Keratinocyte (primary cell): ENCODE results near the gene AGTPBP1. TPM values are rescaled to one million over a fixed set of nuclear protein-coding genes. Genes with fewer than 3 reads are reported as not detected.

Experiments
- DNase-seq: peaks from one replicate; pipeline ENCODE4 v3.0.0-alpha.2; 2011; ENCODE audit warnings: low read depth, missing footprints, low spot score
- FAIRE-seq: peaks from 2 replicates; lab custom pipeline; 2011; peaks lifted over from hg19 to GRCh38; lab: Jason Lieb, UNC
- H2AFZ ChIP-seq: 2 replicates; pipeline ENCODE4 v1.6.0; 2012; ENCODE audit warnings: low read length, control low read depth, inconsistent platforms; ENCODE audit not compliant: control insufficient read depth
- H3K27ac ChIP-seq: 2 replicates; pipeline ENCODE4 v1.5.1; 2011; ENCODE audit warnings: low read length; ENCODE audit not compliant: control insufficient read depth, insufficient read depth
- H3K27me3 ChIP-seq: 3 replicates; pipeline ENCODE4 v1.6.0; 2011; ENCODE audit warnings: low read length; ENCODE audit not compliant: control insufficient read depth, insufficient read depth; ENCODE audit errors: extremely low read depth
- H3K36me3 ChIP-seq, 2 experiments: 2 replicates in 1 of 2; 3 replicates in 1 of 2; pipeline ENCODE4 v1.5.1; 2011; ENCODE audit warnings: low read length in 2 of 2, mild to moderate bottlenecking in 1 of 2; ENCODE audit not compliant: control insufficient read depth in 2 of 2, insufficient read depth in 2 of 2; ENCODE audit errors: extremely low read depth in 1 of 2
- H3K4me1 ChIP-seq: 3 replicates; pipeline ENCODE4 v1.5.1; 2011; ENCODE audit warnings: low read length; ENCODE audit not compliant: control insufficient read depth, insufficient read depth; ENCODE audit errors: extremely low read depth
- H3K4me2 ChIP-seq: 3 replicates; pipeline ENCODE4 v1.6.0; 2011; ENCODE audit warnings: low read depth, low read length; ENCODE audit not compliant: control insufficient read depth, insufficient read depth; ENCODE audit errors: extremely low read depth
- H3K4me3 ChIP-seq, 3 experiments: fragments of 200-600 bp in 1 of 3; sonication (generic) in 1 of 3; 2 replicates in 2 of 3; 3 replicates in 1 of 3; pipeline ENCODE4 v1.5.1; 2011 to 2016; ENCODE audit warnings: low read length in 3 of 3, mild to moderate bottlenecking in 3 of 3, control low read depth in 2 of 3, inconsistent platforms in 1 of 3, low read depth in 1 of 3, mixed read lengths in 1 of 3, mixed run types in 1 of 3, moderate library complexity in 1 of 3; ENCODE audit not compliant: control insufficient read depth in 2 of 3, insufficient read depth in 2 of 3; ENCODE audit errors: extremely low read depth in 1 of 3
- H3K79me2 ChIP-seq: 2 replicates; pipeline ENCODE4 v1.6.0; 2012; ENCODE audit warnings: low read length; ENCODE audit not compliant: control insufficient read depth, insufficient read depth
- H3K9ac ChIP-seq: 3 replicates; pipeline ENCODE4 v1.6.0; 2011; ENCODE audit warnings: low read length; ENCODE audit not compliant: control insufficient read depth, insufficient read depth; ENCODE audit errors: extremely low read depth
- H3K9me1 ChIP-seq: 3 replicates; pipeline ENCODE4 v1.6.0; 2011; ENCODE audit warnings: low read length; ENCODE audit not compliant: control insufficient read depth, insufficient read depth; ENCODE audit errors: extremely low read depth
- H3K9me3 ChIP-seq: 2 replicates; pipeline ENCODE4 v1.5.1; 2012; ENCODE audit warnings: low read depth, low read length; ENCODE audit not compliant: control insufficient read depth
- H4K20me1 ChIP-seq: 3 replicates; pipeline ENCODE4 v1.6.0; 2011; ENCODE audit warnings: low read length; ENCODE audit not compliant: control insufficient read depth, insufficient read depth; ENCODE audit errors: extremely low read depth
- CTCF ChIP-seq, 3 experiments: IDR thresholded peaks in 1 of 3; conservative IDR thresholded peaks in 1 of 3; optimal IDR thresholded peaks in 1 of 3; 2 replicates in 2 of 3; 3 replicates in 1 of 3; pipeline versions ENCODE3 to v1.5.1; 2011; ENCODE audit warnings: low read length in 3 of 3, mild to moderate bottlenecking in 3 of 3, moderate library complexity in 2 of 3, control low read depth in 1 of 3, inconsistent platforms in 1 of 3; ENCODE audit not compliant: insufficient read depth in 2 of 3; ENCODE audit errors: extremely low read depth in 1 of 3
- EZH2 ChIP-seq: IDR thresholded peaks from one replicate; pipeline ENCODE4 v1.6.1; 2012; ENCODE audit warnings: inconsistent platforms, mild to moderate bottlenecking, low read length, moderate library complexity
- dilution Hi-C: fragments of 300-500 bp; cut with MboI; formaldehyde crosslinking; loops from one replicate; pipeline ENCODE4 v1.7.0; 2020; ENCODE audit warnings: low sequenced_read_pairs; ENCODE audit not compliant: extremely low pct_ligation_motif_present
- polyA plus RNA-seq, 5 experiments: library from polyadenylated mRNA; depleted of rRNA in 3 of 5; stranded (reverse) in 3 of 5; stranded (forward) in 1 of 5; unstranded in 1 of 5; fragments of >200 nt; gene quantifications; 1 replicate in 1 of 5; 2 replicates in 3 of 5; 3 replicates in 1 of 5; pipeline versions ENCODE4 v1.2.1 to v1.2.3, GENCODE V29; 2011 to 2012; ENCODE audit warnings: missing spikeins in 2 of 5, low read depth in 1 of 5, low replicate concordance in 1 of 5

The AGTPBP1 gene
- polyA plus RNA-seq, 1 donor (not counting 4 experiments of a cell fraction or from before 2014, with no cell fraction given): 11.1 TPM

DNA sequence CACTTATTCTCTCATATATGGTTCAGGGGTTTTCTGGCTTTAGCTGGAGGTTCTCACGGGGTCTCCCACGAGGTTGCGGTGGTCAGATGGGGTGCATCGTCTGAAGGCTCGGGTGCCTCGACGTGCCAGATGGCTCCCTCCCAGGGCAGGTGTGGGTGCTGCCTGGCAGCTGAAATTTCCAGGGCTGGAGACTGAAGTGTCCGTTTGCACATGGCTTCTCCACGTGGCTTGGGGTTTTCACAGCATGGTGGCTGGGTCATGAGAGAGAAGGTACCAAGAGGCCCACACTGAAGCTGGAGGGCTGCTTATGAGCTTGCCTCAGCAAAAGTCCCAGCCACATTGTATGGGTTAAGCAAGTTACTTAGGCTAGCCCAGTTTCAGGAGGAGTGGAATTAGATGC lies 218.6 kb downstream of the AGTPBP1 start:
- H3K27ac ChIP-seq: no peak overlapping the region
- H3K9ac ChIP-seq: no peak overlapping the region
- no peak for TF ChIP-seq CTCF (optimal IDR thresholded peaks at IDR 0.05 in 1 of 3, IDR thresholded peaks at IDR 0.05 in 1 of 3, conservative IDR thresholded peaks at IDR 0.05 in 1 of 3; ENCODE audit: extremely low read depth in 1 of 3, insufficient read depth in 2 of 3, low read length in 3 of 3)
- TF ChIP-seq EZH2: no peak
- no peaks in the 10 kb centered on the region for H3K9me1 ChIP-seq
- peaks cover 43% of the 10 kb centered on the region for H3K27me3 ChIP-seq
- H3K9me3 ChIP-seq: no peaks in the 10 kb centered on the region
- H3K4me3 ChIP-seq: peak overlapping the region in 2 of 3 experiments; percentile 61
- no peaks in the 10 kb centered on the region for H3K36me3 ChIP-seq
- no peak overlapping the region for H2AFZ ChIP-seq
- H3K4me2 ChIP-seq: peak overlapping the region; percentile 86
- DNase-seq (no peak), FAIRE-seq (no peak)
- peaks cover 8% of the 10 kb centered on the region for H3K4me1 ChIP-seq
- dilution Hi-C loops: no loop called here
- H3K79me2 ChIP-seq: no peaks in the 10 kb centered on the region
- H4K20me1 ChIP-seq: no peaks in the 10 kb centered on the region

GRCh38 chr9:85522459-85523092 lies 219.2 kb downstream of the AGTPBP1 start:
- Histone ChIP-seq H3K9me1 (no peaks in the 10 kb centered on the region), H3K9me3 (no peaks in the 10 kb centered on the region), H4K20me1 (no peaks in the 10 kb centered on the region), H3K9ac (peak overlapping the region; percentile 40), H3K36me3 (no peaks in the 10 kb centered on the region), H3K27me3 (peaks cover 43% of the 10 kb centered on the region), H3K27ac (no peak overlapping the region), H3K4me3 (peak overlapping the region; percentile 23 to 61 (median 61)), H2AFZ (peak overlapping the region; percentile 92), H3K4me2 (peak overlapping the region; percentile 86), H3K4me1 (peaks cover 11% of the 10 kb centered on the region), H3K79me2 (no peaks in the 10 kb centered on the region)
- DNase-seq (no peak), FAIRE-seq (no peak)
- dilution Hi-C loops: no loop called here
- TF ChIP-seq CTCF (optimal IDR thresholded peaks at IDR 0.05 in 1 of 3, IDR thresholded peaks at IDR 0.05 in 1 of 3, conservative IDR thresholded peaks at IDR 0.05 in 1 of 3; ENCODE audit: extremely low read depth in 1 of 3, insufficient read depth in 2 of 3, low read length in 3 of 3) (no peak), EZH2 (peak; percentile 54)
